Measurements from ENCODE around the gene TRIM29. TPM values are rescaled to one million over a fixed set of nuclear protein-coding genes. Genes with fewer than 3 reads are reported as not detected.

The TRIM29 gene
- total RNA-seq, 1 donor from 2014 or later: 192 TPM

DNA sequence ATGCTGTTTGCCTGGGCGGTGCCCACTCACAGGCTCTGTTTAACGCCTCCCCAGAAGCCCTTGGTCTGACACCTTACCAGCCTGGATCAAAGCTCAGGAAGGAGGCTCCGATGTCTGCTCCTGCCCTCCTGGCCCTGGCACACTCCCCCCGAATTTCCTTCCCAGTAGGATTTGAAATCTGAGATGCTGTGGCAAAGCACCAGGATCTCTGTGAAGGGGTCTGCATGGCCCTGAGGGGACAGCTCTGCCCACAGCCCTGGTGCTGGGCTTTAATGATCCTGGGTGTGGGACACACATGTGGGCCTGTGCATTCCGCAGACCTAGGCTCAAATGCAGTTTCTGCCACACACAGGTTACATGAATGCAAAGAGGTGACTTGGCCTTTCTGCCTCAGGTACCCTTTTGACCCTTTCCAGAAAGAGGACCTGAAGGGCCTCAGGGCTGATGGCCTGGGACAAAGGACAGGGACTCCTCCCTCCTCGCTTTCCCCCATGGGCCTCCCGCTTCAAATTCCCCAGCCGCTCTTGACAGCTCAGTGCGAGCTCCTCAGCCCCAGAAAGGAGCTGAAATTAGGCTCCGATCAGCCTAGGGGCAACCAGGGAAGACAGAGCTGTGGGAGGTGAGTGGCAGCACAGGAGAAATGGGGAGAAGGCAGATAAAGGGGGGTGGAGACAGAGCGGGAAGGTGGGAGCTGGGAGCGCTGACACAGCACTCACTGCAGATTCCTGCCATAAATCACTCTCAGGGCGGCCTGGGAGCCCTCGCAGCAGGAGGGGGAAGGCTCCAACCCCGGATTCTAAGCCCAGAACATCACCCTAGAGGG lies 41.3 kb downstream of the TRIM29 start:
- DNase-seq: no peak

DNA sequence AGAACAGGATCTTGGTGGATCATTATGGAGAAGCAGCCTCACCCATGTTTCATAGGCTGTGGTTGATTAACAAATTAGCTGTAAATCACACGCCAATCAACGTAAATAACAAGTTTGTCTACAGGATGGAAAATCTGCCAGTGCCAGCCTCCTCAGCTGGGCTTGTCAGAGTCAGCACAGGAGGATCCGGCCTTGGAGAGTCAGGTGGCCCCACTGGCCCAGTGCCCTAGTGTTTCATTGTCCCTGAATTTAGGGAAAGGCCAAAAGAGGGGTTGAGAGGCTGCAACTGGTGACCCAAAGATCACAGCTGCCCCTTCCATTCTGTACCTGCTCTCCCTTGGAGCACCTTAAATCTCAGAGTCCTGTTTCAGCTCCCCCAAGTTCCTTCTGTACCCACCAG lies 42.4 kb downstream of the TRIM29 start:
- no peak for DNase-seq

DNA sequence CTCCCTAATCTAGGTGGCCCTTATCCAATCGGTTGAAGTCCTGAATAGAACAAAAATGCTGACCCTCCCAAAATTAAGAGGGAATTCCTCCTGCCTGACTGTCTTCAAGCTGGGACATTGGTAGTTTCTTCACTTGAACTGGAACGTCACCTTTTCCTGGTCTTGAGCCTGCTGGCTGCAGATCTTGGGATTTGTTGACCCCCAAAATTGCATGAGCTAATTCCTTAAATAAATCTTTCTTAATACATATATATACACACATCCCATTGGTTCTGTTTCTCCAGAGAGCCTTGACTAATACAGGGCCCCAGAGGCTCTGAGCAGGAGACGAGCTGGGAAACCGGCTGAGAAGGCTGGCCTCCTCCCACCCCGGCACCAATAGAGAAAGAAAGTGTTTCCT lies 46.2 kb downstream of the TRIM29 start:
- DNase-seq: no peak

DNA sequence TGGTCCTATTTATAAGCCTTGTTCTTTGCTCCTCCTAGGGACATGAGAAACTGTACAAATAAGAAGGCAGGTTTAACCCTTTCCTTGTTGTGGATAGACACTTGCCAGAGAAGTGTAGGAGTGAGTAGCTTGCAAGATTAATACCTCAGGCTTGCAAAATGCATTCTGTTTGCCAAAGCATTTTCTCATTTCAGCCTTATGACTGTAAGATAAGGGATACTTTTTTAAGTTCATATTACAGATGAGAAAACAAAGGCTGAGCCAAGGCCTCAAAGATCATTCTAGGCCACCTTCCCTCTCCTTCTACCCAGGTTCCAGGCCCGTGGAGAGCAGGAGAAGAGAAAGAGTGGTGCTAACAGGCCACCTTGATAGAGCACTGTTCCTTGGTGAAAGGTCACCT lies 46.8 kb downstream of the TRIM29 start:
- DNase-seq: no peak

DNA sequence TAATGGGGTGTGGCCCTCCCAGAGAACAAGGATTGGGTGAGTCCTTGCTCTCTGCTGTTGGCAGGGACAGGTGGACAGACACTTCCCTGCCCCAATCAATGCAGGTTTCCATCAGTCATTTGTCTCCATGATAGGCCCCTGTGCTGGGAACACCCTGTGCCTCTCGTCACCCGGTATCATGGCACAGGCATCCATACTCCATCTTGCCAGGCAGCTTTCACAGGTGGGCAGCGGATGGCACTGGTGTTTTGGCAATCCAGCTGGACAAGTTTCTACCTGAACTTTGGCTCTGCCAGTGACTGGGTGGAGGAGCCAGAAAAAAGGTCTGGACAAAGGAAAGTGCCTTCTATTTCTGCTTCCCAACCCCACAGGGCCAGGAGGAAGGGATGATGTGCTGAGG lies 47.5 kb downstream of the TRIM29 start:
- no peak for DNase-seq

DNA sequence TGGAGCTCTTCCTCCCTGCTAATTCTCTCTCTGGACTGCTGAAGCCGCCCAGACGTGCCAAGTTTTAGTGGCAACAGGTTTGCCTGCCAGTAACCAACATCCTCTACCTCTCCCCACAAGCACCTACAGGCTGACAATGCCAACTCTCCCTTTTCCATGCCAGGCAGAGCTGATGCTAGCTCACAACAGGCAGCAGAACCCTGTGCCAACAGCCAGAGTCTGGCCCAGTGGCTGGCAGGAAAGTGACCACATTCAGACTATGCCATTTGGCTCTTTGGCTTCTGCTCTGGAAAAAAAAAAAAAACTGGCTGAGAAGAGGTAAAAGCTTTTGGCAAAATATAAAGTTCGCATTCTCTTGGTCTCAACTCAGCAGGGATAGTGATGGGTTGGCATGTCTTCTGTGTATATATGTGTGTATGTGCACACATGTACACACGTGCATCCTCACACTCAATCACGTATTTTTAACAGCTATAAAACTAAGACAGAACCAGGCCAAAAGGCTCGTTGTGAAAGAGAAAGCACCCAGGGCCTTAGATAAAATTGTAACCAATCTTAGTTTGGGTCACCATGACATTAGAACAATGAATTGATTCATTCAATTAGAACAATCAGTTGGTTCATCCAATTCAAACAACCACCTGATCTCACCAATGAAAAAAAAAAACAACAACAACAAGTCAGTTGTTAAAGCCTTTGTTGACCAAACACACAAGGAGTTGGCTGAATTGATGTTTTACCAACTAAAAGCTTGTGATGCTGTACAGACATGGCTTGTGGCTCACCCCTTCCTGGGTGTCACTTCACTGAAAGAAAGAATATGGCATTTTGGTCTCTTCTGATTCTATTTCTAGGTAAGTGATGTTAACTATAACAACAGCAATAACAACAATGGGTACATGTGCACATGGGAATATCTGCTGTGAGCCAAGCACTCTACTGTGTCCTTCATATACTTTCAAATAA lies 48.6 kb downstream of the TRIM29 start:
- DNase-seq: no peak

DNA sequence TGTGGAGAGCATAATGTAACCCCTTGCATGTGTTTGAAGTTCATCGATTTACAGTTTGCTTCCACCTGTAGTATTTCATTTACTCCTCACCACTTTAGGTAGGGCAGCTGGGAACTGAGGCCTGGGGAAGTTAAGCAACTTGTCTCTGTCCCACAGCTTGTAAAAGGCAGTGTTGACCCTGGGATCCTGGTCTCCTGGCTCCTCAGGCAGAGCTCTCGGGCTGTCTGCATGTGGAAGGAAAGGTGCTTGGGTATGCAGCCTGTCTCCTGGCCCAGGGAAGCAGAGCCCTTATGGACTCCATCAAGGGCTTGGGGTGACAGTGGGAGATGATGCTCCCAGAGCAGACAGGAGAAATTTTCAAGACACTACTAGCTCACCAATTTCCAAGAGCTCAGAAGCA lies 49.9 kb downstream of the TRIM29 start:
- no peak for DNase-seq

DNA sequence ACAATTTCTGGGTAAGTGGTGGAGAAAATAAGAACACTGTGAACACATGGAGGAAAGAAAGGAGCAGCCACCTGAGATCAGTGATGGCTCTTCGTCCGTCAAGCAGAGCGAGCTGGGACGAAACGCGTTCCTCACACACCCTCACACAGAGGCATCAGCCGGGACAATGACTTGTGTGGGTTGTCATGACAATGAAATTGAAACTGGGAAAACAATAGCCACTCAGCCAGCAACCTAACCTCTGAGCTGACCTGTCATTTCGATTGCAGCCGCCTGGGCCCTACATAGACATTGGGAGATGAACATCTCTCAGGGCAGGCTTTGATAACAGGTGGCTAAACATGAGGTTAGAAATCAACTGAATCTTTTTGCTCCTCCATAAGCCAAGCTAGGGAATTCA lies 51.3 kb downstream of the TRIM29 start:
- no peak for DNase-seq

DNA sequence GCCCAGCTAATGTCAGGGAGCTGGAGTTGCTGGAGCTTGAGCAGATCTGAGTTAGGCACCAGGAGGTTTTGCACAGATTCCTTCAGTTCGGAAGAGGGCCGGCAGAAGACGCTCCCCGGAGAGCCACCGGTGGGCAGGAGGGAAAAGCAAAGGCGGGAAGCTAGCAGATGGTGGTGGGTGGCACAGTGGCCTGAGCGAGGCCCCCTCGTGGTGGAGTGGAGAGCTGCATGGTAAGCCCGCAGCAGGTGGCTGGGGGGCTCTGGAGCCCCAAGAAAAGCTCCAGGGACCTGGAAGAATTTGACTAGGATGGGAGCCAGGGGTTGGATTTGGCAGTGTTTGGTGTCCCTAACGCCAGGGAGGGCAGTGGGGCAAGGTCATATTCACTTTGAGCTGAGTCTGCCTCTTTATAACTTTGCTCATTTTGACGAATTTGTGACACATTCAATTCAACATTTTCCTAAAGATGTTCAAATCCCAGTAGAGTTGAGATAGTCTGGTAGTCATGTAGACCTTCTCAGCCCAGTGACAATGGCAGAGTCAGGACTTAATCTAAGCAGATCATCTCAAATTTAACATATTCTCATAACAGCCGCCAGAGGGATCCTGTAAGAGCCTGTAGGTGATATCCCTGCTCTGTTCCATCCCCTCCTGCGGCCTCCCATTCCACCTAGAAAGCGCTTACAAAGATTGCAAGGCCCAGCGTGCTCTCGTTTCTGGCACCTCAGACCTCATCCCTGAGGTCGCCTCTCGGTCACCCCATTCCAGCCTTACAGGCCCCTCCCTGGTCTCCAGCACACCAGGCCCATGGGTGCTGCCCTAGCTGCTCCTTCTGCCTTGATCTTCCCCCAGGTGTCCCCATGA lies 57.9 kb downstream of the TRIM29 start:
- peak; percentile 42 for DNase-seq

DNA sequence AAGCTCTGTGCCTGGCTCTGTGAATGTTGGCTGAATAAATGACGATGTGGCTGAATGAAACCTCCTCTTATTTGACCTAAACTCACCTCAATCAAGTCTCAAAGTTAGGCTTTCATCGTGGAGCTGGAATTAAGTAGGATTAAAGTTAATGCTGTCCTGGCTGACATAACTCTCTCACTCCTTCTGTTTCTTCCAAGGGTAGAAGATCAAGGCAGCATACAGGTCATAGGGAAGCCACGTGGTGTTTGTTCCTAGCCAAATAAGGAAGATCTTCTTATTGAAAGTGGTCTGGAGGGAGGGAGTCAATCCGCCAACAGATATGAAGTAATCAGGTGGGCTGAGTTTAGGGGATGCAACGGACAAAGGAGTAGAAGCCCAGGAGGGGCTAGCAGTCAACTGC lies 59.5 kb downstream of the TRIM29 start:
- DNase-seq: no peak

DNA sequence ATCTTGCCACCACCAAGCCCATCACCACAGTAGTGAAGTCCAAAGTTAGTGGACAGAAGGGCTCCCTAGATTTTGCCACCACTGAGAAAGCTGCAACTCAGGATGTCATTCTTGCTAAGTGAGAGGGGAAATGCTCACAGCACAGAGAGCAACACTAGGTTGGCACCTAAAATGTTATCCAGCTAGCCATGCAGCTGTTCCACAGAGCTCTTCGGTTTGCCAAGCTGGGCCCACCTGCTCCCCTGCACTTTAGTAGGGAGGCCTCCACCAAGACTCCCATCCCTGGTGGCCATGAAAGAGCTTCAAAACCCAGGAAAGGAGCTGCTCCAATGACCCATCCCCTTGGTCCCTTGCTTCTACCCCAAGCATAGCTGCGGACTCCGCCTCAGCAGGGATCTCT lies 63.8 kb downstream of the TRIM29 start:
- DNase-seq: peak; percentile 72

DNA sequence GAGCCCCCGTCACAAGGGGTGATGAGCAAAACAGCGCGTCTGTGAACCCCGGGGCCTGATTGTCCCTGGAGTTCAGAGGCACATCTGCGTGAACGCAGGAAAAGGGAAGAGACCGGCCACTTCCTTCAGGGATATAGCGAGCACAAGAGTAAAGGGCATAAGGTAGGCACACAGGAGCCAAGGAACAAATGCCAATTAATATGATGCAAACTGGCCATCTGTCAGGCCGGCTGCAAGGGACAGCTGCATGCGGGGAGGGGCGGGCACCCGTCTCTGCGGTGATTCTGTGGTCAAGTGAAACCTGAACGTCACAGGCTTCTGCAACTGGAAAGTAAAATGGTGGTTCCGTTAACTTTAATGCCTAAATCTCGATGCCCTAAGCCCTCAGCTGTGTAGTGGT lies 64.7 kb downstream of the TRIM29 start:
- DNase-seq: peak; percentile 87

DNA sequence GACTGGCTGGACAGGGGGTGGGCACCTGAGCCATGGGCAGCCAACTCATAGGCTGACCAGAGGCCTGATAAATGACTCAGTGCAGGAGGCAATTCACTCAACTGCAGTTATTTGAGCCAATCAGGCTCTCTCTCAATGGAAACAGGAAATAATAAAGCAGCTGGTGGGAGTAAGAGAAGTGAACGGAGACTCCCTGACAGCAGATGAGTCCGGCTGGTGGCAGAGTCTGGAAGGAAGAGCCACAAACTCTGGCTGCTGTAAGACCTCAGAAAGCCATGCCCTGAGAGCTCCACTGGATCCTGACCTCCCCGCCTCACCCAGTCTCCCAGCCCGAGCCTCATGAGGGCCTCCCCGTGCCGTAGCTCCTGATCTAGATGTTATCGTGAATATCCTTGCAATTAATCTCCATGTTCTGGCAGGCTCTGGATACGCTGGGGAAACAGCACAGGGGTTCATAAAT lies 69.8 kb downstream of the TRIM29 start:
- DNase-seq: peak; percentile 84

DNA sequence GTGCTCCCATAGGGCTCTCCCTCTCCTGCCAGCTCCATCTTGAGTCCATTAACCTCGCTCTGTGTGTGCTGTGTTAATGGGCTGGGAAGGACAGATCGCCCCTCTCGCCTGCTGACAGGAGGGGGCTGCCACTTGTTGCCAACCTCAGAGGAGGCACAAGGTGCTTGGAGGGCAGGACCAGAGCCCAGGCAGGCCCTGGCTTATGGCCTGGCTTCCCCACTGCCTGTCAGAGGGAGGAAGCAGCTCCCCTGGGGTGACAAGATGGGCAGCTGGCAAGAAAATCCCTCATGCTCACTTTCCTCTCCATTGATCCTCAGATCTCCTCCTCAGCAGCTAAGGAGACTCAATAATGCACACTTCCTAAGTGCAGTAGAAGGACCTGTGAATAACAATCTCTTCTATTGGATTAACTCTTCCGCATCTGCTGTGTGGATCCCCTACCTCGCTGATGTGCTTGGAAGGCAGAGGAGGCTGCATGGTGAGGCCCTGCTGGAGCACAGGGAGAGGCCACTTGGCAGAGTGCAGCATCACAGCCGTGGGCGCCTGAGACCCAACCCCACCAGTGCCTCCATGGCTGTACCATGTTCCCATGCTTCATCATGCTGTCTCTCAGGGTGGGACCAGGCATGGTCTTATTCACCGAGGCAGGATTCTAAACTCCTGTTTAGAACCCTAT lies 70.3 kb downstream of the TRIM29 start:
- DNase-seq: no peak

DNA sequence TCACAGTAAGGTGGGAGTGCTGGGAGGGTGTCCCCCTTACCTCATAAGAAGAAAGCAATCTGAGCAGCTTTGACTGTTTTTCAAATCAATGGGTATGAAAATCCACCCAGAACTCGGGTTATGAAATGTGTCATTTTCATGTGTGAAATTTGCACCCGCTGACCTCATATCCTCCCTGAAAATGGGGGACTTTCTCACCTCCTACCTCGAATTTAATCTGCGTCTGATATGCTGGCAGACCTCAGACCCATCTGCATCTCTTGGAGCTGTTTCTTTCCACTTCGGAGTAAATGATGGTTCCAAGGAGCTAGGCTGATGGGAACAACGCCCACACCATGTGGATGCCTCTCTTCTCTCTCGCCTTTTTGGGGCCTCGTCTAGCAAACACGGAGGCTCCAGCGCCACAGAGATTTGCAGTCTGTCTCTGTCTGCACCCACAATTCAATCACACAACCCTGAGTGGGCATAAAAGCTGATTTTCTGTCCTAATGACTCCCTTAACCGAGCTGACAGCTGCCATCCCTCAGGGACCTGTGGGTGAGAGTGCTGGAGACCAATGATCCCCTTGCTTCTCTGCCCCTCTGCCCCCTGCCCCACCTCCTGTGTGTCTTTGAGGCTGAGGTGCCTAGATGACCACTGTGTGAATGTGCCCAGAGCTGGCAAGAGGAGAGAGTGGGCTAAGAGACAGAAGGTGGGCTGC lies 71.0 kb downstream of the TRIM29 start:
- DNase-seq: no peak

DNA sequence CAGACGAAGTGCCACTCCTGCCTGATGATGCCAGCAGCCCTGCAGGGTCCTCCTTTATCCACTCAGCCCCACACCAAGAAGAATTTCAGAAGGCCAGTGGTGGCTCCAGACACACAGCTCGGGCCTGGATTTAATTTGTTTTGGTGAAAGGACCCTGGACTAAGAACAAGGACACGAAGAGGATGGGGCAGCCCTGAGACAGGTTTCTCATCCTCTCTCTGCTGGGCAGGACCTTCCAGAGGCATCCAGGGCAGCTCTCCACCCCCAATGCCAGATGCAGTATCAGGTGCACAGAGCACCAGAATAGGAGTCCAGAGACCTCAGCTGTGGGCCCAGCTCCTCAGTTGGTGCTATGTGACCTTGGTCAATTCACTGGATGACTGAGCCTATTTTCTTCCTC lies 72.0 kb downstream of the TRIM29 start:
- DNase-seq: no peak

DNA sequence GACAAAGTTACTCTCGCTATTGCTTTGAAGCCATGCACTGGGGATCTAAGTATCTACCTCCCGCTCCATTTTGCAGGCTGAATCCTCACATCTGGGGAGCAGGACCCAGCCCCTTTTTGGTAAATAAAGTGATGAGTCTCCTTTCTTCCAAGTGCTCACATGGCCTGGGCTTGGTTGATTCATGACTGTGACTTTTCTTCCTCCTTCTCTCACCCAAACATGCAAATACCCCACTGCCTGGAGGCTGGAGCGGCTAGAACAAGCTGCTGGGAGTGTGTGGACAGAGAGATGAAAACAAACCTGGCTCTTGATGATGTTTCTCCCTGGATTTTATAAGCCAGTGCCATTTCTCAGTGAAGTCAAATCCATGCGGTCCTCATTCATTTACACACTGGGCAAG lies 72.7 kb downstream of the TRIM29 start:
- DNase-seq: no peak

DNA sequence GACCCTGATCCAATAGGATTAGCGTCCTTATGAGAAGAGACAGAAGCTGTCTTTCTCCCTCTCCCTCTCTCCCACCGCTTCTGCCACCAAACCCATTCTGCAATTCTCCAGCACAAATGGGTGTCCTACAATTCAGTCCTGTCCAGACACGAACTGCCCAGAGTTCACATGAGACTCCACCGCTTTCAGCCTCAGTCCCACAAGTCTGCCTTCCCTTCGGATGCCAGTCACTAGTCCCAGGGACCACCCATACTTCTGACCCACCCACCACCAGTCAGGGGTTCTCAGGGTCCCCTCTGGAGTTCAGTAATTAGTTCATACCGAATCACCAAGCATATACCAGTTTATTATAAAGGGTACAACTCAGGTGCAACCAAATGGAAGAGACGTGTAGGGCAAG lies 73.6 kb downstream of the TRIM29 start:
- no peak for DNase-seq

DNA sequence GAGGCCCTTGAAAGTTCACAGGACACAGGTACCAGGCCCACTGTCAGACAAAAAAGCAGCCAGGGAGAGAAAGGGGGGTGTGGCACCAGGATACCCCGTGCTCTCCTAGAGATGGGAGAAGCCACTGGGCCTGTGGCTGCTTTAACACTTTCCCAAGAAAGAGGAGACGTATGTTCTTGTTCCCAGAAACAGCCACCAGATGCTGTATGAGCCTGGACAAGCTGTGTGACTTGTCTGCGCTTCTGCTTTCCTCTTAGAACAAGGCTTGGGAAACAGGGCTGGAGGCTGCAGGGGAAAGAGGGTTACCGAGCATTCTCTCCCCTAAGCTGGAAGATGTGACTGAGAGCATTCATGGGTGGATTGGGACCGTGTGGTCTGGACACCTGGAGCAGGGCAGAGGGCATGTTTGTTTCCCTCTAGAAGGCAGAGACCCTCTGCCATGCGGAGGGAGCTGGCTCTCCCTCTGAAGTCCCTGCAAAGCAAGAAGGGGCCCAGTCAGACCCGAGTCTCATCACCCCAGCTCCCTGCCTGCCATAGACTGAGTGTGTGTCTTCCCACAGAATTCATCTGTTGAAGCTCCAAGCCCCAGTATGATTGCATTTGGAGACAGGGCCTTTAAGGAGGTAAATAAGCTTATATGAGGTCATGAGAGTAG lies 74.1 kb downstream of the TRIM29 start:
- DNase-seq: no peak

DNA sequence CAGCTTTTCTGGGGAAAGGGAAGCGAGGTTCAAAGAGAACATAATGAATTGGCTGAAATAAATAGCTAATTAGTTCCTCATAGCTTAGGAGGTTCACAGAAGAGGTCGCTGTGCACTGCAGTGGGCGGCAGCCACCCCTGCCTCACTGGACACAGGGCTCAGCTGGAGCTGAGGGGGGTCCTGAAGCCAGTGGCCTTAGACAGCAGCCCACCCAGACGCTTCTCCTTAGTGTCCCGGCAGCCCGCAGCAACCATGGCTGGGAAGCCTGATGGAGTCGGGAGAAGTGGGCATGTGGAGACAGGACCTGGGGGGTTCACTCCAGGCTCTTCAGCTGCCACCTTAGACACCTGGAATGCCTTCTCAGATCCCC lies 75.4 kb downstream of the TRIM29 start:
- DNase-seq: no peak
